ENCODE measurements around the gene PACRG.

DNA sequence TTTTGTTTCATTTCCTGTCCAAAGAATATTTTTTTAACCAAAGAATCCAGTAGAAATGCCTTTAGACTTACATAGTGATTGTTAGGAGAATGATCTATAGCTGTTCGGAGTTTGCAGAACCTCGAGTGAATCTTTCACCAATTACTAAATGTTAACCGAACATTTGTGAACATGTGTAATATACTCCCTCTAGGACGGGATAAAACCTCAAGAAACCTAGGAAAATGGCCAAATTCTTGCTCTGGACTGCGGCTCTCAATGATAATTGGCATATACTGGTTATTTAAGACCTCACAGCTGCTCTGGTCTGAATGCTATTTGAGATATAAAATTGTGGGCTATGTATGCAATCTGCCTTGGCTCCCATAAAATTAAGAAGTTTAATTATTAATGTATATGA, 137.1 kb downstream of the PACRG start:
- TF ChIP-seq EZH2phosphoT487 (IDR thresholded peaks at IDR 0.05; ENCODE audit: unreplicated experiment) (no peak), EZH2 (IDR thresholded peaks at IDR 0.05; ENCODE audit: low read depth, unreplicated experiment) (no peak)
